Measurements from ENCODE around the gene ALK.

DNA sequence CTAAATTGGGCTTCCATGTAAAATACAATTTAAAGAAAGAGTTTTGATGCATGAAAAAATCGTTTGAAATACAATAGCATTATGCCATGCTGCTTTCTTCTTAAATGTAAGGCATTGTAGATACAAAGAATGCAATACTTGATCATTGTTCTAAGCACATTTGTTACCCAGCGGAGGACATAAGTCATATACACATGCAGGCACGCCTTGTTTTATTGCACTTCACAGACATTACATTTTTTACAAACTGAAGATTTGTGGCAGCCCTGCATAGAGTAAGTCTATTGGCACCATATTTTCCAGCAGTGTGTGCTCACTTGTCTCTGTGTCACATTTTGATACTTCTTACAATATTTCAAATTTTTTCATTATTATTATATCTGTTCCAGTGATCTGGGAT lies 461.2 kb downstream of the ALK start:
- TF ChIP-seq POLR2A (IDR thresholded peaks at IDR 0.05), result no peak
- TF ChIP-seq, protein P1, sequence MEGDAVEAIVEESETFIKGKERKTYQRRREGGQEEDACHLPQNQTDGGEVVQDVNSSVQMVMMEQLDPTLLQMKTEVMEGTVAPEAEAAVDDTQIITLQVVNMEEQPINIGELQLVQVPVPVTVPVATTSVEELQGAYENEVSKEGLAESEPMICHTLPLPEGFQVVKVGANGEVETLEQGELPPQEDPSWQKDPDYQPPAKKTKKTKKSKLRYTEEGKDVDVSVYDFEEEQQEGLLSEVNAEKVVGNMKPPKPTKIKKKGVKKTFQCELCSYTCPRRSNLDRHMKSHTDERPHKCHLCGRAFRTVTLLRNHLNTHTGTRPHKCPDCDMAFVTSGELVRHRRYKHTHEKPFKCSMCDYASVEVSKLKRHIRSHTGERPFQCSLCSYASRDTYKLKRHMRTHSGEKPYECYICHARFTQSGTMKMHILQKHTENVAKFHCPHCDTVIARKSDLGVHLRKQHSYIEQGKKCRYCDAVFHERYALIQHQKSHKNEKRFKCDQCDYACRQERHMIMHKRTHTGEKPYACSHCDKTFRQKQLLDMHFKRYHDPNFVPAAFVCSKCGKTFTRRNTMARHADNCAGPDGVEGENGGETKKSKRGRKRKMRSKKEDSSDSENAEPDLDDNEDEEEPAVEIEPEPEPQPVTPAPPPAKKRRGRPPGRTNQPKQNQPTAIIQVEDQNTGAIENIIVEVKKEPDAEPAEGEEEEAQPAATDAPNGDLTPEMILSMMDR (IDR thresholded peaks at IDR 0.05), result no peak
